Hematopoietic multipotent progenitor cell (in vitro differentiated cells): ENCODE data around the gene ARHGAP26. TPM values are rescaled to one million over a fixed set of nuclear protein-coding genes. Genes with fewer than 3 reads are reported as not detected.
A peak's percentile ranks its signal among the peaks of the same experiment; 100 is the strongest.

Source experiments
- DNase-seq, 3 donors: peaks; one replicate each; pipeline ENCODE4 v3.0.0-alpha.2; 2011 to 2015; ENCODE audit warnings: low read depth in 2 of 3, low spot score in 2 of 3
- total RNA-seq: library from RNA; depleted of rRNA; stranded (reverse); fragments of >200 nt; gene quantifications from one replicate; pipeline ENCODE4 v1.2.3, GENCODE V29; 2012

ARHGAP26 gene
- total RNA-seq, 1 donor: 14.5 TPM

GRCh38 chr5:142782976-142783530 is 12.9 kb downstream of the ARHGAP26 start:
- DNase-seq: no peak

GRCh38 chr5:142783601-142784341 is 13.6 kb downstream of the ARHGAP26 start:
- DNase-seq: no peak

- no peak for DNase-seq
Measured at GRCh38 chr5:142784401-142784955, 14.3 kb downstream of the ARHGAP26 start.

GRCh38 chr5:142785206-142785605 is 15.0 kb downstream of the ARHGAP26 start:
- DNase-seq: no peak

- no peak for DNase-seq
Measured at GRCh38 chr5:142789206-142789605, 19.0 kb downstream of the ARHGAP26 start.

- DNase-seq: no peak
Measured at GRCh38 chr5:142792012-142792864, 22.1 kb downstream of the ARHGAP26 start.

- DNase-seq: no peak
Measured at GRCh38 chr5:142792865-142793232, 22.7 kb downstream of the ARHGAP26 start.

- DNase-seq: no peak
Measured at GRCh38 chr5:142794537-142794936, 24.4 kb downstream of the ARHGAP26 start.

GRCh38 chr5:142795251-142795650 is 25.1 kb downstream of the ARHGAP26 start:
- peak in 1 of 3 donors; percentile 42 for DNase-seq

- no peak for DNase-seq
Measured at GRCh38 chr5:142796492-142797109, 26.4 kb downstream of the ARHGAP26 start.

GRCh38 chr5:142797420-142797819 is 27.2 kb downstream of the ARHGAP26 start:
- DNase-seq: no peak

- DNase-seq: peak in 2 of 3 donors; percentile 56 to 88
Measured at GRCh38 chr5:142798099-142798770, 28.1 kb downstream of the ARHGAP26 start.

GRCh38 chr5:142800776-142801494 is 30.8 kb downstream of the ARHGAP26 start:
- peak; percentile 13 to 81 (median 37) for DNase-seq

GRCh38 chr5:142801495-142801871 is 31.3 kb downstream of the ARHGAP26 start:
- DNase-seq: no peak

GRCh38 chr5:142803428-142804125 is 33.4 kb downstream of the ARHGAP26 start:
- no peak for DNase-seq

- DNase-seq: no peak
Measured at GRCh38 chr5:142805339-142805738, 35.2 kb downstream of the ARHGAP26 start.

GRCh38 chr5:142806841-142807267 is 36.7 kb downstream of the ARHGAP26 start:
- DNase-seq: no peak

GRCh38 chr5:142807372-142807911 is 37.3 kb downstream of the ARHGAP26 start:
- DNase-seq: no peak
